Epithelial cell of proximal tubule (primary cell): Measurements from ENCODE around the gene TOR1A. TPM values are rescaled to one million over a fixed set of nuclear protein-coding genes. Genes with fewer than 3 reads are reported as not detected.

Source experiments
- DNase-seq: peaks from one replicate; pipeline ENCODE4 v3.0.0-alpha.2; 2011; ENCODE audit warnings: low read depth
- H3K4me3 ChIP-seq: 2 replicates; pipeline ENCODE4 v1.5.1; 2011; ENCODE audit warnings: low read depth, mild to moderate bottlenecking, low read length
- total RNA-seq: library from RNA; depleted of rRNA; stranded (reverse); fragments of >200 nt; gene quantifications from 2 replicates; pipeline ENCODE4 v1.2.3, GENCODE V29; 2015
- TF ChIP-seq, protein P1 (sequence below): conservative IDR thresholded peaks from 2 replicates; pipeline ENCODE4 v1.5.1; 2012; ENCODE audit warnings: low read depth, mild to moderate bottlenecking, low read length

TOR1A gene
- total RNA-seq, 1 donor from 2014 or later, result 48.8 TPM

DNA sequence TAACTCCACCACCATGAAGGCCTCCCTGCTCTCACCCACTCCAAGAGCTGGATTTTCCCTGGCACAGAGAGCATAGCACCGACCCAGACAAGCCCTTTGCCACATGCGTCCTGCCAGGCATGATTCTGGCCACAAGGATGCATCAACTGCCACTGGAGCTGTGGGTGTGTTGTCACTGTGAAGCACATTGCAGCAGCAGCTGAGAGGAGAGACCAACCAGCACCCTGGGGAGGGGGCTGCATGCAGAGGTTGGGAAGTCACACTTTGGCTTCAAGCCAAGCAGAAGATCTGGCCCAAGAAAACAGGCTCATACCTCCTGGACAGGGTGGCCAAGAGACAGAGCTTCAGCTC is 48.5 kb downstream of the TOR1A start:
- H3K4me3 ChIP-seq, result no peak overlapping the region
- TF ChIP-seq, protein P1, sequence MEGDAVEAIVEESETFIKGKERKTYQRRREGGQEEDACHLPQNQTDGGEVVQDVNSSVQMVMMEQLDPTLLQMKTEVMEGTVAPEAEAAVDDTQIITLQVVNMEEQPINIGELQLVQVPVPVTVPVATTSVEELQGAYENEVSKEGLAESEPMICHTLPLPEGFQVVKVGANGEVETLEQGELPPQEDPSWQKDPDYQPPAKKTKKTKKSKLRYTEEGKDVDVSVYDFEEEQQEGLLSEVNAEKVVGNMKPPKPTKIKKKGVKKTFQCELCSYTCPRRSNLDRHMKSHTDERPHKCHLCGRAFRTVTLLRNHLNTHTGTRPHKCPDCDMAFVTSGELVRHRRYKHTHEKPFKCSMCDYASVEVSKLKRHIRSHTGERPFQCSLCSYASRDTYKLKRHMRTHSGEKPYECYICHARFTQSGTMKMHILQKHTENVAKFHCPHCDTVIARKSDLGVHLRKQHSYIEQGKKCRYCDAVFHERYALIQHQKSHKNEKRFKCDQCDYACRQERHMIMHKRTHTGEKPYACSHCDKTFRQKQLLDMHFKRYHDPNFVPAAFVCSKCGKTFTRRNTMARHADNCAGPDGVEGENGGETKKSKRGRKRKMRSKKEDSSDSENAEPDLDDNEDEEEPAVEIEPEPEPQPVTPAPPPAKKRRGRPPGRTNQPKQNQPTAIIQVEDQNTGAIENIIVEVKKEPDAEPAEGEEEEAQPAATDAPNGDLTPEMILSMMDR, result no peak
- no peak for DNase-seq

DNA sequence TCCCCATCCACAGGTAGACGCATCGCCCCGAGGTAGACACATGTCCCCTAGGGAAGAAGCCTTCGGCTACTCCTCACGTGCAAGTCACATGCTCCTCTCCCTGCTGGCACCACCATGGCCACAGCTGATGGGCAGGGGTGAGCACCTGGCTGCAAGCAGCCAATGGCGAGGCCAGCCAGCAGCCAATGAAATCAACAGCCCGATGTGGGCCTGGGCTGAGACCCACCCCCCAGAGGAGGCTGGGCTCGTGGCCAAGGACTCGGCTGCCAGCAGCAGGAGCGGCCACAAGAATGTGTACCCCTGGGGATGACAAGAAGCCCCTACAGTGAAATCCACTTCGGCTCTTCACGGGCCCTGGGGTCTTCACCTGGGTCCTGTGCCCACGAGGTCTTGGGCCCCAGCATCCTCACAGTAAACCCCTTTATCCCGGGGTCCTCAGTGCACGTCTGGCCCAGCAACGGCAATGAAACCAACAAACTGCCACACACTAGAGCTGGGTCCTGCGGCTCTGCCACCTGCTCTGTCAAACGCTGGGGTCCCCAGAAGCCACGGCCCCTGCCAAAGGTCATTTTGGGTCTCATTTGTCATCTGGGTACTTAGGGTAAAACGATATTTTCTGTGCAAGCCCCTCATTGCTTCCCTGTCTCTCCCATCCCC is 49.0 kb downstream of the TOR1A start:
- H3K4me3 ChIP-seq, result no peak overlapping the region
- no peak for DNase-seq
- TF ChIP-seq, protein P1, result no peak

DNA sequence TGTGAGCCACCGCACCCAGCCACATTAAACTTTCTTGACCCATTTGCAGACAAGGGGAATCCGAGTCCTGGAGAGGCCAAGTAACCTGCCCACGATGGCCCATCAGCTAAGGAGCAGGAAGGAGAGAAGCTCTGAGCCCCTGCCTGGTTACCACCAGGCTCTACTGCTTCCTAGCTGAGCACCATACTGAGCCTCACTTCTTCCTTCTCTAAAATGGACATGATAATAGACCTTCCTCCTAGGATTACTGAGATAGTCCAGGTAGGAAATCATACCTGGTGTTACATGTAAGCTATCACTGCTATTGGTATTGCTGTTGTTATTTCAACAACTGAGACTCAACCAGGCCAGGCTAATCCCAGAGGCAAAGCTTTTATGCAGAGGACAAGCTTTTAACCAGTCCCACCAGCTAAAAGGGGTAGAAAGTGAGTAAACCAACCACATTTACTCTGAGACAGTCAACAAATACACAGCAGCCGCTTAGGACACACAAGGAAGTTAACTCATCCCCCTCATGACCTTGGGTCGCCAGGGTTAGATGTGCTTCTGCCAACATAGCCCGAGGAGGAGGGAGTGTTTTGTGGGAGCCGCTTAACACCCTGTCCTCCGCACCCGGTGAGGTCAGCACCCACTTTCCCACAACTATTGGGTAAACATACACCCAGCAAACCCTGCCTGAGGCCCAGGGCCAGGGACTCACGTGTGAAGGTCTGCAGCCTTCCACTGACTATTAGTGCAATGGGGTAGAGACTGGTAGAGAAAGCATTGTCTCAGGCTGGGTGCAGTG is 50.5 kb downstream of the TOR1A start:
- no peak for DNase-seq
- TF ChIP-seq, protein P1, result no peak
- H3K4me3 ChIP-seq, result no peak overlapping the region

DNA sequence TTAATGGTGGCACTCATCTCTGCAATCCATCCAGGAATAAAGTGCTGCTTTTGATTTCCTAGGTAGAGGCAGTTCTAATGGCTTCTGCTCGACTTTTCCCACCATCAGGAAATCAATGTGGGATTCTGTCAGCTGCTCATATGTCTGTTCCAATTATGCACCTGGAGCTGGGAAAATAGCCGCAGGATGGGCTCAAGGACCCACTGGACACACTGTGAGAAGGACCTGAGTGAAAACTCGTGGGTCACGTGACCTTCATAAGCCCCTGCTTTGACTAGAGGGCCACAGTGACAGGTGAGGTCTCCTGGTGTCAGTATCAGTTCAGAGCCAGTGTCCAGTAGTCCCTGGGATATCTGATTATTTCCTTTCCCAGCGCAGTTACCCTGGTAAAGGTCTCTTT is 53.2 kb downstream of the TOR1A start:
- no peak for DNase-seq
- TF ChIP-seq, protein P1, result no peak
- H3K4me3 ChIP-seq, result no peak overlapping the region

DNA sequence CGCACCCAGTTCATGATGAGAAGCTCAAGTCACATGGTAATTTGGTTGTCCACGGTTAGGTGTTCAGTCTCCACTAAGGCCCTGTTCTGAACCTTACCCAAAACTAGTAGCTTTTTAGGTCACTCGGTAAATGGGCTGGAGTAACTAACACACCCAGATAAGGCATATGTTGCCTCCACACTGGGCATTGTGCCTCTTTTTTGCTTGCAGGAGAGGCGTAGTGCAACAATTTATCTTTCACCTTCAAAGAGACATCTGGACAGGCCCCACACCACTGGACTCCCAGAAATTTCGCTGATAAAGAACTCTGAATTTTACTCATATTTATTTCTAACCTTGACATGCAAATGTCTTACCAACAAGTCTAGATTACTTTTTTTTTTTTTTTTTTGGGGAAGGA is 54.3 kb downstream of the TOR1A start:
- no peak overlapping the region for H3K4me3 ChIP-seq
- DNase-seq, result no peak
- TF ChIP-seq, protein P1, result no peak

DNA sequence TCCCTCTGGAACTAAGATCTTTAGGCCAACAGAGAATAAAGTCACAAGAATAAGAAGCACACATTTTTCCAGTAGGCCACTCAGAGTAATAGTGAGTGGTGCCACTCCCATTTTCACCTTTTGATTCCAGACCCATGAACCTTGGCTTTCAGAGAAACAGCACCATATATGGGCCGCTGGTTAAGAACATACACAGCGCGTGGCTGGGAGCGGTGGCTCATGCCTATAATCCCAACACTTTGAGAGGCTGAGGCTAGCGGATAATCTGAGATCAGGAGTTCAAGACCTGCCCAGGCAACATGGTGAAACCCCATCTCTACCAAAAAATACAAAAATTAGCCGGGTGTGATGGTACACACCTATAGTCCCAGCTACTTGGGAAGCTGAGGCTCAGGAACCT is 55.5 kb downstream of the TOR1A start:
- H3K4me3 ChIP-seq, result no peak overlapping the region
- TF ChIP-seq, protein P1, result no peak
- DNase-seq, result no peak

DNA sequence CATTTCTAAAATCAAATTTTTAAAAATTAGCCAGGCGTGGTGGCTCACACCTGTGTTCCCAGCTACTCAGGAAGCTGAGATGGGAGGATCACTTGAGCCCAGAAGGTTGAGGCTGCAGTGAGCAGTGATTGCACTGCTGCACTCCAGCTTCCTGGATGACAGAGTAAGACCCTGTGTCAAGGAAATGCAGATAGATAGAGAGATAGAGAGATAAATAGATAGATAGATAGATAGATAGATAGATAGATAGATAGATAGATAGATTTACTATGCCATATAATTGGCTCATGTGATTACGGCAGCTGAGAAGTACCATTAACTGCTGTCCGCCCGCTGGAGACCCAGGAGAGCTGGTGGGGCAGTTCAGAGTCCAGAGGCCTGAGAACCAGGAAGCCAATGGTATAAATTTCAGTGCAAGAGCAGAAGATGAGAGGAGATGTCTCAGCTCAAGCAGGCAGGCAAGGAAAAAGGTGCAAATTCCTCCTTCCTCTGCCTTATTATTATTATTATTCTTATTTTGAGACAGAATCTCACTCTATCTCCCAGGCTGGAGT is 58.1 kb downstream of the TOR1A start:
- TF ChIP-seq, protein P1, result no peak
- H3K4me3 ChIP-seq, result no peak overlapping the region
- no peak for DNase-seq
